K562 (cell line): ENCODE measurements around the gene PLS1. TPM values are rescaled to one million over a fixed set of nuclear protein-coding genes. Genes with fewer than 3 reads are reported as not detected.

Experiments
- AFF4 ChIP-seq: sonication (generic); formaldehyde crosslinking; IDR thresholded peaks from 2 replicates; pipeline ENCODE4 v1.8.0; 2023; ENCODE audit warnings: mild to moderate bottlenecking, missing genetic modification reagents
- ATF7 ChIP-seq: fragments of 450-650 bp; IDR thresholded peaks from 2 replicates; pipeline ENCODE4 v1.7.1; 2014; ENCODE audit warnings: mild to moderate bottlenecking, moderate library complexity
- CHAMP1 ChIP-seq: fragments of 450-650 bp; IDR thresholded peaks from 2 replicates; pipeline ENCODE4 v1.6.1; 2016; ENCODE audit warnings: mild to moderate bottlenecking
- HDAC8 ChIP-seq: fragments of 450-650 bp; IDR thresholded peaks from 2 replicates; pipeline ENCODE4 v1.6.1; 2016; ENCODE audit warnings: mild to moderate bottlenecking, missing genetic modification characterization, moderate library complexity, missing compliant biosample characterization
- KHSRP ChIP-seq: fragments of 450-650 bp; IDR thresholded peaks from 2 replicates; pipeline ENCODE4 v1.6.1; 2017
- MCM3 ChIP-seq: fragments of 450-650 bp; IDR thresholded peaks from 2 replicates; pipeline ENCODE4 v1.6.1; 2016
- POLR2A ChIP-seq: fragments of 450-650 bp; conservative IDR thresholded peaks from 2 replicates; pipeline ENCODE4 v1.6.1; 2016
- POLR2AphosphoS5 ChIP-seq: IDR thresholded peaks from 2 replicates; pipeline ENCODE4 v1.6.1; 2011; ENCODE audit warnings: mild to moderate bottlenecking, low read depth, low read length, moderate library complexity; ENCODE audit not compliant: control insufficient read depth, insufficient read depth
- PREB ChIP-seq: sonication (generic); formaldehyde crosslinking; IDR thresholded peaks from 2 replicates; pipeline ENCODE4 v1.8.1; 2023; ENCODE audit warnings: mild to moderate bottlenecking, missing genetic modification reagents
- PRMT5 ChIP-seq: sonication (generic); formaldehyde crosslinking; IDR thresholded peaks from 2 replicates; pipeline ENCODE4 v1.5.0; 2020; ENCODE audit warnings: missing genetic modification reagents
- TARDBP ChIP-seq: fragments of 450-650 bp; IDR thresholded peaks from 2 replicates; pipeline ENCODE4 v1.6.1; 2016
- TFAP4 ChIP-seq: sonication (generic); formaldehyde crosslinking; IDR thresholded peaks from 2 replicates; pipeline ENCODE4 v1.8.0; 2022; ENCODE audit warnings: missing genetic modification reagents, mild to moderate bottlenecking, moderate library complexity, borderline replicate concordance
- ZBTB9 ChIP-seq: fragments of 450-650 bp; formaldehyde crosslinking; IDR thresholded peaks from 2 replicates; pipeline ENCODE4 v1.4.0; 2020; ENCODE audit warnings: mild to moderate bottlenecking, moderate library complexity
- ZNF347 ChIP-seq: fragments of 450-650 bp; formaldehyde crosslinking; IDR thresholded peaks from 2 replicates; pipeline ENCODE4 v1.4.0; 2020; ENCODE audit warnings: low read depth, mild to moderate bottlenecking, moderate library complexity
- ZNF583 ChIP-seq: fragments of 250-450 bp; sonication (Bioruptor Pico); IDR thresholded peaks from 2 replicates; pipeline ENCODE4 v1.4.0; 2020
- ZNF644 ChIP-seq: fragments of 200-800 bp; sonication (Bioruptor generic); IDR thresholded peaks from 2 replicates; pipeline ENCODE4 v1.6.1; 2016; ENCODE audit warnings: low read depth, missing genetic modification characterization, missing compliant biosample characterization
- ZNF668 ChIP-seq: fragments of 250-450 bp; sonication (Bioruptor Pico); IDR thresholded peaks from 2 replicates; pipeline ENCODE4 v1.8.0; 2022; ENCODE audit warnings: mild to moderate bottlenecking, inconsistent platforms
- polyA plus RNA-seq, 8 experiments: library from polyadenylated mRNA; depleted of rRNA in 4 of 8; stranded (reverse) in 5 of 8; unstranded in 3 of 8; fragments of >200 nt; fragmentation: Nextera tagmentation in 2 of 8; fragmentation: Illumina TruSeq in 1 of 8; extraction: Ambion mirVana in 2 of 8; extraction: Trizol in 1 of 8; gene quantifications; 2 replicates each; pipeline versions ENCODE4 v1.2.1 to v1.2.3, GENCODE V29; 2011 to 2014; ENCODE audit warnings: inconsistent platforms in 1 of 8, missing spikeins in 1 of 8
- total RNA-seq, 7 experiments: library from RNA; depleted of rRNA in 6 of 7; stranded (reverse); fragments of >200 nt in 6 of 7; fragmentation: Illumina TruSeq in 2 of 7; extraction: Trizol in 2 of 7; gene quantifications; 2 replicates each; pipeline versions ENCODE4 v1.2.1 to v1.2.3, GENCODE V29; 2011 to 2021; ENCODE audit warnings: low replicate concordance in 1 of 7

The PLS1 gene
- total and polyA plus RNA-seq, 9 of the 15 experiments (the other 6 are each of a cell fraction or from before 2014, with no cell fraction given), result 6.1 to 21.3 (median 13.0) TPM

- no peak for TF ChIP-seq ZBTB9 (CRISPR knock-in tag)
- TF ChIP-seq CHAMP1, result no peak
- TF ChIP-seq POLR2AphosphoS5, result no peak
- 0 out of 2 replicates have a peak, but pooled peaks have one; percentile 50 for TF ChIP-seq PREB (CRISPR knock-in tag)
- peak; percentile 68; the same call in 1 of the 2 replicates for TF ChIP-seq TFAP4 (CRISPR knock-in tag)
- TF ChIP-seq ZNF347 (CRISPR knock-in tag), result no peak
- no peak for TF ChIP-seq HDAC8
- no peak for TF ChIP-seq ZNF668
- no peak; the same call in 1 of the 2 replicates for TF ChIP-seq ATF7
- TF ChIP-seq AFF4, result peak; percentile 86; the same call in 1 of the 2 replicates
- TF ChIP-seq MCM3, result no peak
- TF ChIP-seq ZNF583 (CRISPR knock-in tag), result no peak
- no peak for TF ChIP-seq PRMT5 (CRISPR knock-in tag)
- TF ChIP-seq KHSRP, result no peak
- TF ChIP-seq POLR2A, result peak; percentile 58
- TF ChIP-seq ZNF644 (tag), result no peak
- no peak for TF ChIP-seq TARDBP
These were observed 128.6 kb downstream of the PLS1 start (continued) for GRCh38 chr3:142724682-142725356.
